CD4-positive, alpha-beta T cell treated with Interleukin-17A for 1 hour (primary cell): Measurements from ENCODE around the gene NACC2.

Experiments
- DNase-seq: peaks from one replicate; pipeline ENCODE4 v3.0.0-alpha.2; 2020

NACC2 gene

GRCh38 chr9:136128436-136128835 lies 33.3 kb upstream of the NACC2 start:
- DNase-seq: no peak

- DNase-seq: no peak
Measured at GRCh38 chr9:136127313-136127712, 32.2 kb upstream of the NACC2 start.

- DNase-seq: no peak
Measured at GRCh38 chr9:136124976-136125692, 30.0 kb upstream of the NACC2 start.

- DNase-seq: peak; percentile 78
Measured at GRCh38 chr9:136122425-136123383, 27.6 kb upstream of the NACC2 start.

GRCh38 chr9:136121801-136122200 lies 26.7 kb upstream of the NACC2 start:
- DNase-seq: no peak

- DNase-seq: no peak
Measured at GRCh38 chr9:136120438-136120844, 25.4 kb upstream of the NACC2 start.

DNA sequence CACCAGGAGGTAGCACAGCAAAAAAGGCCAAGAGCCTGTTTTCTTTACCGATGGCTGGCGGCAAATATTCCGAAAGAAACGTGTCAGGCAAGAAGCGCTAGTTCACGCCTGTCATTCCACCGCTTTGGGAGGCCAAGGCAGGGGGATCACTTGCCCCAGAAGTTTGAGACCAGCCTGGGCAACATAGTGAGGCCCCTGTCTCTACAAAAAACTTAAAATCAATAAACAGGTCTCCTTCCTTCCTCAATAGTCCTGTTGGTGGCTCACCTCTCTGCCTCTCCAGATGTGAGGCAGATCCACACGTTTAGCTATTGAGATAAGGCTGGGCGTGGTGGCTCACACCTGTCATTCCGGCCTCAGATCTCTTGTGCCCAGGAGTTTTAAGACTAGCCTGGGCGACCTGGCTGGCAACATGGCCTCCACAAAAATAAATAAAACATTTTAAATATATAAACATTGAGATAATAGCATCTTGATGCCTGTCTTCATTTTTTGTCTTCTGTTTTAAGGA lies 24.8 kb upstream of the NACC2 start:
- no peak for DNase-seq

GRCh38 chr9:136119061-136119882 lies 24.2 kb upstream of the NACC2 start:
- DNase-seq: peak; percentile 45

DNA sequence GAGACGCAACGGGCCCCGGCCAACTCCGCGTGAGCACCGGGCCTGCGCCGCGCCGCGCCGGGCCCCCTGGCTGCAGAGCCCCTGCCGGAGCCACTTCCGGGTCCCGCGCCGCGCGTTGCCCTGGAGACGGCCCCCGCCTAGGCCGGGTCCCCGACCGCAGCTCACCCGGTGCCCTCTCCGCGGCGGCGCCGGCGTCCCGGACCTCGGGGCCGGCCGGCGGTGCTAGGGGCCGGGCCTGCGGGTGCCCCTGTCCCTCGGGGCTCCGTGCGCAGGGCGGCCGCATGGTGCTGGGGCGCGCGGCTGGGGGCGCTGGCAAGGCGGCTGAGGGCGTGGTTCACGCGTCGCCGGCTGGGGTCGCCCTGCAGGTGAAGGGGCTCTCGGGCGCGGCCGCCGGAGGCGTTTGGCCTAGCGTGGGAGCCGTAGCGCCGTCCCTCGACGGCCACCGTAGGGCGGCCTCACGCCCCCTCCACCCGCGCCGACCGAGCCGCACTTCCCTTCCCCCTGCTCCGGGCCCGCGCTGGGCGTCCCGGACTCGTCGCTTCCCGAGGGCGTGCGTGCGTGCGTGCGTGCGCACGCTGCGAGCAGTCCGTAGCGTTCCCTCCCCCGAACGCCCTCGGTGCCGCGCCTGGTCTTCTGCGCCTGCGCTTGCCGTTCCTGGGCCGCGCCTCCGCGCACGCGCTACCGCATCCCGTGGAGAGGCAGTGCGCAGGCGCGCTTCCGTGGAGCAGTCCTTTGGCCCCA lies 23.4 kb upstream of the NACC2 start, which contains the start of gene TMEM250:
Gene TMEM250, minus strand, starts transcription at position 556 of the 741 bp plus-strand sequence. CDS start 1,975 bp downstream, outside the sequence.
- DNase-seq: peak; percentile 96

GRCh38 chr9:136117916-136118319 lies 22.8 kb upstream of the NACC2 start:
- DNase-seq: no peak

DNA sequence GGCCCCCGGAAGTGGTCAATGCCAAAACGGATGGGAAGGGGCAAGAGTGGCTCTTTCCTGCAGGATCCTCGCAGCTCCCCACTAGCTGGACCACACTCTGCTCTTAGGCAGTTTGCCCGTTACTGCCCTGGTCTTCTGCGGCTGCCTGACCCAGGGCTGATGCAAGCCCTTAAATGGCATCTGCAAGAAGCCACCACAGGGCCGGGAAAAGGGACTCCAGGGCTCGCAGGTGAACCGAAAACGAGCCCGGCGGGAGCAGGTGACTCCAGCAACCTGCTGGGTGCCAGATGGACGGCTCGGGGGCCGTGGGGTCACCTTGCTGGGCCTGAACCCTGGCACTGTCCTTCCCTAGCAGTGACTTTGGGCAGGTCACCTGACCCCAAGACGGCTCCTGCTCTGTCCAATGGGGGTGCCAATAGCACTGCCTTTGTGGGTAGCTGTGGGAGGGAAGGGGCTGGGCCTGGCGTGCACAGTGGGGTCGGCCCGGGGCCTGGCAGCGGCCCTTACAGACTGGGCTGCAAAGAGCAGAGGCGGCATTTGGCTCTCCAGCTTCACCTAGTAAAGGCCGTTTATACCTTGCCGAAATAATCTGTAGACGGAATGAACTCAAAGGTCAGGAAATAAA lies 22.3 kb upstream of the NACC2 start:
- DNase-seq: no peak

- no peak for DNase-seq
Measured at GRCh38 chr9:136116360-136117098, 21.4 kb upstream of the NACC2 start.

DNA sequence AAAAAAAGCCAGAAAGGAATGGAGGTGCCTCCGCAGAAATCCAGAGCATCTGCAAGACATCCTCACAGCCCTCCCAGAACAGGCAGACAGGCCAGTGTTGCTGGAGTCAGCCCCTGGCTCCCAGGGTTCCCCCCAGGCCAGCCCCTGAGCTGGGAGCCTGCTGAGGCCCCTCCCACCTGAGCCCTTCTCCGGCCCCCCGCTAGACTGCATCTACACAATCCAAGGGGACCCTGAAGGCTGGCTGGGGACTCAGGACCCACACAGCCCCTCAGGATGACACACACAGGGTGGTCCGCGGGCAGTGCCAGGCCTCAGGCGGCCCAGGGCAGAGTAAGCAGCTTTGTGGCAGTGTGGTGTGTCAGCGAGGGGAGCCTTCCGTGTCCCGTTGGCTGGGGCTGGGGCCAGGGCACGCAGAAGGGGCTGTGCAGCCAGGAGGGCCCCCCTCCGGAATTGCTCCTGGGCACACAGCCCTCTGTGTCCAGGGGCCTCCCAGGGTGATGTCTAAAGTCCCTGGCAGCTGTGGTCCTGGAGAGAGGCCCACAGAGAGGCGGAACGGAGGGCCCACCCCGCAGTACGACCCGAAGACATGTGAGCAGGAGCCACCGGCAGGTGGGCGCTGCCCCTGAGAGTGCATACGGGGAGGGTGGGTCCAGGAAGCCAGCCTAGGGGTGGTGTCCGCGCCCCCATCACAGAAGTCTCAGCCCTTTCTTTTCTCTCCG lies 20.7 kb upstream of the NACC2 start:
- DNase-seq: no peak

GRCh38 chr9:136115206-136115605 lies 20.1 kb upstream of the NACC2 start:
- no peak for DNase-seq

- no peak for DNase-seq
Measured at GRCh38 chr9:136114610-136115009, 19.5 kb upstream of the NACC2 start.

DNA sequence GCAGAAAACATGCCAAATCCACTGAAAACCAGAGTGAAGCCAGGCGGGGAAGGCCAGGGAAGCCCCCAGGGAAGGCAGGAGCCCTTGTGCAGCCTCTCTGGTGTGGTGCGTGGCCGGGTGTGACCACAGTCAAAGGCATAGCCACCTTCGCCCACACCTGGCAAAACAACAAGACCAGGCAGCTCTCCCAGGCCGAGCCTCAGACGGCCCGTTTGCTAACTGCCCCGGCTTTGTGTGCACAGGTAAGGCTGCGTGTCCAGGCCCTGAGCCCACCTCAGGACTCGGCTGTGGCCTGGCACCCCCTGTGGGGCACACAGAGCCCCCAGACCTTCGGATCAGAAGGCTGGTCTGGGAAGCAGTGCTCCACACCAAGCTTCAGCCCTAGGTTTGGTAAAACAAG lies 17.5 kb upstream of the NACC2 start:
- DNase-seq: no peak

GRCh38 chr9:136111910-136112309 lies 16.8 kb upstream of the NACC2 start:
- no peak for DNase-seq

DNA sequence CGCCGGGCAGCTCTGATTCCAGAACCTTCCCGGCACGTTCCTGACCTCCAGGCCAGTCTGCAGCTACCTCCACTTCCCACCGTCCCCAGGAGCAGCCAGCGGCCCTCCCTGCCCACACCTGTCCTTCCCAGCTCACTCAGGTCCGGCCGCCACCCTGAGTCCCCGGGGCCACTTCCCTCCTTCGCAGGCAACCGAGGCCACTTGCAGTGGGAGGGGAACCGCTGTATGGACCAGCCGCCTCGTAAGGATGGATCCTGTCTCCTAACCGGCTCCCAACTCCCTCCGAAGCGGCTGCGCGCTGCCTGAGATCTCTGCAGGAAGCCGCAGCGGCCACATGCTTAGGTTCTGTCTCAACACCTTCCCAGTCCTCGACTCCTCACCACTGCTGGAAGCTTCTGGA lies 16.1 kb upstream of the NACC2 start:
- DNase-seq: no peak

- DNase-seq: peak; percentile 47
Measured at GRCh38 chr9:136110082-136111061, 15.3 kb upstream of the NACC2 start.
